GM04504 (cell line): ENCODE measurements around the gene KCNH1.

Source experiments
- DNase-seq: peaks from one replicate; pipeline ENCODE4 v3.0.0-alpha.2; 2012; ENCODE audit warnings: low read depth

Gene KCNH1, protein sequence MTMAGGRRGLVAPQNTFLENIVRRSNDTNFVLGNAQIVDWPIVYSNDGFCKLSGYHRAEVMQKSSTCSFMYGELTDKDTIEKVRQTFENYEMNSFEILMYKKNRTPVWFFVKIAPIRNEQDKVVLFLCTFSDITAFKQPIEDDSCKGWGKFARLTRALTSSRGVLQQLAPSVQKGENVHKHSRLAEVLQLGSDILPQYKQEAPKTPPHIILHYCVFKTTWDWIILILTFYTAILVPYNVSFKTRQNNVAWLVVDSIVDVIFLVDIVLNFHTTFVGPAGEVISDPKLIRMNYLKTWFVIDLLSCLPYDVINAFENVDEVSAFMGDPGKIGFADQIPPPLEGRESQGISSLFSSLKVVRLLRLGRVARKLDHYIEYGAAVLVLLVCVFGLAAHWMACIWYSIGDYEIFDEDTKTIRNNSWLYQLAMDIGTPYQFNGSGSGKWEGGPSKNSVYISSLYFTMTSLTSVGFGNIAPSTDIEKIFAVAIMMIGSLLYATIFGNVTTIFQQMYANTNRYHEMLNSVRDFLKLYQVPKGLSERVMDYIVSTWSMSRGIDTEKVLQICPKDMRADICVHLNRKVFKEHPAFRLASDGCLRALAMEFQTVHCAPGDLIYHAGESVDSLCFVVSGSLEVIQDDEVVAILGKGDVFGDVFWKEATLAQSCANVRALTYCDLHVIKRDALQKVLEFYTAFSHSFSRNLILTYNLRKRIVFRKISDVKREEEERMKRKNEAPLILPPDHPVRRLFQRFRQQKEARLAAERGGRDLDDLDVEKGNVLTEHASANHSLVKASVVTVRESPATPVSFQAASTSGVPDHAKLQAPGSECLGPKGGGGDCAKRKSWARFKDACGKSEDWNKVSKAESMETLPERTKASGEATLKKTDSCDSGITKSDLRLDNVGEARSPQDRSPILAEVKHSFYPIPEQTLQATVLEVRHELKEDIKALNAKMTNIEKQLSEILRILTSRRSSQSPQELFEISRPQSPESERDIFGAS

DNA sequence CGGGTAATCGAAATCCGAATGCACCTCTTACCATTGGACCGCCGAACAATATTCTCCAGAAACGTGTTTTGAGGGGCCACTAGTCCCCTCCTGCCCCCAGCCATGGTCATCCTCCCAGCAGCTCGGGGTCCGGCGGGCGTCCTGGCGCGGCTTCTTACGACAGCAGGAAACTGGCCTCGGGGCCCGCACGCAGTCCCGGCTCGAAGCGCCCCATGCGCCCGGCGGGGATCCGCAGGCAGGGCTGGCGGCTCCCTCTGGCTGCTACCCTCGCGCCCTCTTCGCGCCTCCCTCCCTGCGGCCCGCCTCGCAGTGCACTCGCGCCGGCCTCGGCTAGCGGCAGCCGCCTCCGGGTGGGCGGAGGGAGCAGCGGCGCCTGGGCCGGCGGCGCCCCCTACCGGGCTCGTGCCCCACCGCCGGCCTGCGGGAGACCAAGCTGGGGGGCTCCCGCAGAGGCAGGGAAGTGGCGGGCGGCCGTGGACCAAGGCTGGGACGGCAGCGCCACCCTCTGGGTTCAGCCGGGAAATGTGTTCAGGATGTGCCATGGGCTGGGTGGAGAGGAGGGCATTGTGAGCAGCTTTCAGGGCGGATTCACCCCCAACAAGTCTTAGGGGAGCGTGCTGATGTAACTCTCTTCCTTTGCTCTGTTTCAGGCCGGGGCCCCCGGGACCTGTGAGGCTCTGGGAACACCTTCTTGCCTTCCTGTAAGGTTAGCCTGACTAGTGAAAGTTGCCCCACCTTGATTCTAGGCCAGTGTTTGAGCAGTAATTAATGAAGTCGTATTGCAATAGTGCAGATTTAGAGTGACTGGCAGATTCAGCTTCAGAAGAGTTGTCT lies at the start of gene KCNH1:
Gene KCNH1, minus strand, starts transcription at position 313 of the 834 bp plus-strand sequence. Its CDS starts 203 bp downstream, at position 110.
- peak; percentile 58 for DNase-seq

DNA sequence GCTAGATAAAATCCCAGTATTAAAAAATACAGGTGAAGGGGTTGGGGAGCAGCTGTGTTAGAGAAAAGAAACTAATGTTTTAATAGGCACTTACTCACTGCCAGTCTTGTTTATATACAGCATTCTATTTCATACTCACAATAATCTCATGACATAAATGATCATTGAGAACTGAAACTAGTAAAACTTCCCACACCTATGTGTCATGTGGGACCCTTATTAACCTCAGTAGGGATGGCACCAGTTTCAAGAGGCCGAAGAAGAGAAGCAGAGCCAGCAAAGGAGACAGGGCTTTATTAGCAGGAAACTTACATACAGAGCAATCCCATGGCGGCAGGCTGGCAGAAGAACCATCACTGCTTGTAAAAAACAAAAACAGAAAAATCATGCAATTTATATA lies 48.8 kb upstream of the KCNH1 start:
- DNase-seq, result no peak

- no peak for DNase-seq
Observed at GRCh38 chr1:211174375-211174774, 40.4 kb upstream of the KCNH1 start.

GRCh38 chr1:211172657-211173056 lies 38.7 kb upstream of the KCNH1 start:
- DNase-seq, result no peak

DNA sequence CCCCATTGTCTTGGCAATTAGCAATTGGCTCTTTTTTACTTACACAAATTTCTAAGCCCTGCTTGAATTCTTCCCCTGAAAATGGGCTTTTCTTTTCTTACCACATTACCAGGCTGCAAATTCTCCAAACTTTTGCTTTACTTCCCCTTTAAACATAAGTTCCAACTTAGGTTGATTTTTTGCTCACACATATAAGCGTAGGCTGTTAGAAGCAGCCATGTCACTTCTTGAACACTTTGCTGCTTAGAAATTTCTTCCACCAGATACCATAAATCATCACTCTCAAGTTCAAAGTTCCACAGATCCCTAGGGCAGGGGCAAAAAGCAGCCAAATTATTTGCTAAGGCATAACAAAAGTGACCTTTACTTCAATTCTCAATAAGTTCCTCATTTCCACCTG lies 35.4 kb upstream of the KCNH1 start:
- no peak for DNase-seq

DNA sequence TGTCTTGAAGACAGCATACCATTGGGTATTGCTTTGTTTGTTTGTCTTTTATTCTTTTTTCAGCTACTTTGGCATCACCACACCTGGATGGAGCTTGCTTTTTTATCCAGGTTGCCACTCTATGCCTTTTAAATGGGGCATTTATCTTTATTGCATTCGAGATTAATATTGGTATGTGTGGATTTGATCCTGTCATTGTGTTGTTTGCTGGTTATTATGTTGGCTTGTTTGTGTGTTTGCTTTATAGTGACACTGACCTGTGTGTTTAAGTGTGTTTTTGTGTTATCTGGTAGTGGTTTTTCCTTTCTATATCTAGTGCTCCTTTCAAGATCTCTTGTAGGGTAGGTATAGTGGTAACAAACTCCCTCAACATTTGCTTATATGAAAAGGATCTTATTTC lies 24.9 kb upstream of the KCNH1 start:
- DNase-seq, result no peak

GRCh38 chr1:211155040-211155439 lies 21.1 kb upstream of the KCNH1 start:
- DNase-seq, result no peak

DNA sequence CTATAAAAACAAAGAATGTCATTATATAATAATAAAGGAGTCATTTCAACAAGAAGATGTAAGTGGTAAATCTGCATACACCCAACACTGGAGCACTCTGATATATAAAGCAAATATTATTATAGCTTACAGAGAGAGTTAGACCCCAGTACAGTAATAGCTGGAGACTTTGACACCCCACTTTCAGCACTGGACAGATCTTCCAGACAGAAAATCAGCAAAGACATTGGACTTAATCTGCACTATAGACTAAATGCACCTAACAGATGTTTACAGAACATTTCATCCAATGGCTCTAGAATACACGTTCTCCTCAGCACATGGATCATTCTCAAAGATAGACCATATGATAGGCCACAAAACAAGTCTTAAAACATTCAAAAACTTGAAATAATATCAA lies 20.0 kb upstream of the KCNH1 start:
- no peak for DNase-seq

DNA sequence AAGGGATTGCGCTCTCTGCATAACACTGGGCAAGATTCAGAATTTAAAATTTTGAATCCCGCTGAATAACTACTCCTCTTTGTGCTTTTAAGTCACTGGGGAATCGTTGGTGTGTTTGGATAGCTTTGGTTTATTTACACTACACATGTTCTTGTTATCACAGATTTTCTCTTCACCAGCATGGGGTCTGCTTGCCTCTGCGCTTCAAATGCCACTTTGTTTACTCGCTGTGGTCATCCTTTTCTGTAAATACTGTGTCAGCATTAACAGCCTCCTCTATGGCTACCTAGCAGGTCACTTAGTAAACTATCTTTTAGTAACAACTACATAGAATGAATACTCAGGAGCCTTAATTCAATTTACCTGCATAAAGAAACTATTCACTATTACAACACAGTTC lies 14.4 kb upstream of the KCNH1 start:
- DNase-seq, result no peak

DNA sequence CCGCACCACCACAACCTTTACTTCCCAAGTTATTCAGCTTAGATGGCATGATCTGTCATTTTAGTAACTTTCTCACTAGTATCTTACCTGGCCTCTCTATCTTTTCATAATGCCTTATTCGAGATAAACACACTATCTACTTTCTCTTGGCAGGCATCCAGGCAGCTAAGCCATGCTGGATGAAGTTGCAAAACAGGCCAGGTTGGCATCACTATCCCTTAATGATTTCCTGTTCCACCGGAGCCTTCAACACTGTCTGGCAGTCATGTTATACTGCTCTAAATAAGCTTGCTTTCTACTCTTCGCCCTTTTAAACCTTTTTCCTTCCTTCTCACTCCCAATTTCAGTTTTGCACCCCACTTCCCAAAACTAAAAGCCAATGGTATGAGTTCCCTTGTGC lies 12.0 kb upstream of the KCNH1 start:
- no peak for DNase-seq

- no peak for DNase-seq
Observed at GRCh38 chr1:211135342-211135950, 1.5 kb upstream of the KCNH1 start.

GRCh38 chr1:211133393-211133835 lies 534 bp downstream of the KCNH1 start:
- no peak for DNase-seq

DNA sequence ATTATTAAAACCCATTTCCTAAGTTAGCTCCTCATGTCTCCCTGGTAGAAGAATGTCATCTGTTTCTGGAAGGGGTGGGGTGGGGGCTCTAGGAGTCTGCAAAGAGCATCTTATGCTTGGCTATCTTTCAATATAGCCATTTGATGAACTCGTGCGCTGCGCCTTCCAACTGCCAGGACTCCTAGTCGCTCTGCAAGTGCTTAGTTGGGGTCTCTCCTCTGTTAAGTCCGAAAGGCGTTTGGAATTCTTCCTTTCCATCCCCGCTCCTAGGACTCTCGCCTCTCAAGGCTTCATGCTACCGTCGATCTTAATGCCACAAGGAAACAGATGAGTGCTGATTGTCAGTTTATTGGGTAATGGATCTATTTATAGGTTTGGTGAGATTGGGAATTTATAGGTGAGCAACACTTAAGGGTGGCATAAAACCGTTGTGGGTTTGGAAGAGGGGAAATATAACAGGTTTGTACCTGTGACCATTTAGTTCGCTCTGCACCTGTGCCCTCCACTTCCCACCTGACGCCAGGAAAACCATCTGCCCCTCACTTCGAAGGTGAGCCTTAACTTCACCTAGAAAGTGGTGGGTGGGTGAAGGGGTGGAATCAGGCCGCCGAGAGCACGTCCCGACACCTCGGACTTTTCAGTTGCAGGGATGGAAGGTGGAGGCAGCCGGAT lies 1.1 kb downstream of the KCNH1 start:
- DNase-seq, result no peak

DNA sequence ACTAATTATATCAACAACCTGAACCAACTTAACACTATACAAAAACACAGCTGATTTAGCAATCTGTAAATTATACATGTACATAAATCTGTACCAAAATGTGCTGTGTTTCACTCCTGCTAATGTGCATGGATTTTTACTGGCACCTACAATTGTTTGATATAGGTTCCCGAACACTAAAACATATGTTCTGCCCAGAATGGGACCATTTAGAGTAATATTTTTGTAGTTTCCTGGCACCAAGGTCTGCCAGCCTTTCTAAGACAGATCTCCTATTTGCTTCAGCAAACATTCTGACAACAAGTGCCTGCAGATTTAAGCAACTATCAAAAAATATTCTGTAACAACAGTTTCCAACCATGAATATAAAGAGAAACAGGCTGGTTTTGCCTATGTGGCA lies 4.2 kb downstream of the KCNH1 start:
- no peak for DNase-seq

DNA sequence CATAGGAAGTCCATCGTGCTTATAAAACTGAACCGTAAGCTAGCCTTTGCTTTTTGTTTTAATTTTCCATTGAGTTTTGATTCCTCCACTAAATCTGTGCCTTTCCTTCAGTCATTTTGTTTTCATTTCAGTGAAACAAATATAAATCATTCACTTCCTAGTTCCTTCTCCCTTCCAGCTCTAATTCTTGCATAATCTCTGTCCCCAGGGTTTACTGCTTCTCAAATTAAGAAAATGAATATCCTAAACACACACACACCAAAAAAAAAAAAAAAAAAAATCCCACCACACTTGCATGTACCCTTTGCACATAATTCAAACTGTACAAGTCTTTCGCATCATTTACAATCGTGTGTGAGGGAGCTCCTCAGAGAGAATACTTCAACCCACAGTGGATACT lies 6.8 kb downstream of the KCNH1 start:
- no peak for DNase-seq

GRCh38 chr1:211126622-211127021 lies 7.3 kb downstream of the KCNH1 start:
- no peak for DNase-seq

GRCh38 chr1:211118407-211119102 lies 15.4 kb downstream of the KCNH1 start:
- no peak for DNase-seq

DNA sequence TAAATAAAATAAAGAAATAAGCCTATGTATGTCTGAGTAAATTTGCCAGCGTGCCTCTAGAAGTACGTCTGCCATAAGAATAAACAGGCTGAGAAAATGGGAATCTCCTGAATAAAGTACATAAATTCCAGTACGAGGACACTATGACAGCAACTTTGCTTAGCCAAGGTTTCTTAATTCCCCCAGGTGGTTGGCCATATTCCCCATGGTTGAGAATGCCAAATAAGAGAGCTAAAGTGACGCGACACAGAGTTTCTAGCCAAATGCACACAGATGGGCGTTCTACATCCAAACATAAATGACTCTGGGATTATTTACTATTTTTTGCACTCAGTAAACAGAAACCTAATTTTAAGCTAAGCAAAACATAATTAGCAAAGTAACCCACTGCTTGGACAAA lies 19.5 kb downstream of the KCNH1 start:
- DNase-seq, result no peak

DNA sequence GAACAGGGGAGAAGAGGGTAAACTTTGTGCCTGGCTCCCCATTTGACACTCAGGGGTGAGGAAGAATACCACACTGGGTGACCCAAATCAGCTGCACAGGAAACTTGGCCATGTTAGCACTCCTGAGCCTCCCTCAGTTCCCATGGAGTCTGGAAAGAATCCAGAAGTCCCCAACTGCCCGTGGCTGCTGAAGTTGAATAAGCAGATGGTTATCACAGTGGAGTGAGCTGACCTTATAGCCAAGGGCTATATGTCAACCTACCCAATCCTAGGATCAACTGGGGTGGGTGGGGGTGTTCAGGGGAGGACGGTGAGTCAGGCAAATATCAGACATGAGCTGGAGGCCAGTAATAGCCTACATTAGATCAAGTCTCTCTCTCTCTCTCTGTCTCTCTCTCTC lies 20.4 kb downstream of the KCNH1 start:
- no peak for DNase-seq

DNA sequence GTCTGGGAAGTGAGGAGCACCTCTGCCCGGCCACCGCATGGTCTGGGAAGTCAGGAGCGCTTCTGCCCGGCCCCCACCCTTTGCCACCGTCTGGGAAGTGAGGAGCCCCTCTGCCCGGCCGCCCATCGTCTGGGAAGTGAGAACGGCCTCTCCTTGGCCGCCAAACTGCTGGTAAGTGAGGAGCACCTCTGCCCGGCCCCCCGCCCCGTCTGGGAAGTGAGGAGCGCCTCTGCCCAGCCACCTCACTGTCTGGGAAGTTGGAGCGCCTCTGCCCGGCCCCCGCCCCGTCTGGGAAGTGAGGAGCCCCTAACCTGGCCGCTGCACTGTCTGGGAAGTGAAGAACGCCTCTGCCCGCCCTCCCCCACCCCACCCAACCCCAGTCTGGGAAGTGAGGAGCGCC lies 22.6 kb downstream of the KCNH1 start:
- DNase-seq, result no peak
